Osteoblast (primary cell): Measurements from ENCODE around the gene C12orf56. TPM values are rescaled to one million over a fixed set of nuclear protein-coding genes. Genes with fewer than 3 reads are reported as not detected.

Experiments
- DNase-seq: peaks from one replicate; pipeline ENCODE4 v3.0.0; 2011; ENCODE audit warnings: low spot score, mixed read lengths; ENCODE audit not compliant: insufficient read length; ENCODE audit errors: missing footprints
- H2AFZ ChIP-seq: 2 replicates; pipeline ENCODE4 v1.6.0; 2011; ENCODE audit warnings: mild to moderate bottlenecking, low read length
- H3K27ac ChIP-seq: 2 replicates; pipeline ENCODE4 v1.5.1; 2011; ENCODE audit warnings: mild to moderate bottlenecking, low read depth, low read length, moderate library complexity
- H3K27me3 ChIP-seq: 2 replicates; pipeline ENCODE4 v1.6.0; 2012; ENCODE audit warnings: mild to moderate bottlenecking, control low read depth, inconsistent platforms, low read length, moderate library complexity; ENCODE audit not compliant: insufficient read depth
- H3K36me3 ChIP-seq: 2 replicates; pipeline ENCODE4 v1.5.1; 2011; ENCODE audit warnings: mild to moderate bottlenecking, low read length, control low read depth, moderate library complexity; ENCODE audit not compliant: insufficient read depth
- H3K4me1 ChIP-seq: 2 replicates; pipeline ENCODE4 v1.5.1; 2011; ENCODE audit warnings: mild to moderate bottlenecking, low read length, control low read depth, moderate library complexity; ENCODE audit not compliant: insufficient read depth
- H3K4me2 ChIP-seq: 2 replicates; pipeline ENCODE4 v1.6.0; 2011; ENCODE audit warnings: mild to moderate bottlenecking, low read length; ENCODE audit not compliant: insufficient read depth
- H3K4me3 ChIP-seq: fragments of 200-600 bp; sonication (generic); 3 replicates; pipeline ENCODE4 v1.5.1; 2012; ENCODE audit warnings: mild to moderate bottlenecking, low read length, inconsistent platforms; ENCODE audit not compliant: insufficient read depth
- H3K79me2 ChIP-seq: 2 replicates; pipeline ENCODE4 v1.6.0; 2012; ENCODE audit warnings: mild to moderate bottlenecking, low read length, control low read depth, inconsistent platforms; ENCODE audit not compliant: insufficient read depth
- H3K9me3 ChIP-seq: 2 replicates; pipeline ENCODE4 v1.5.1; 2011; ENCODE audit warnings: low read depth, low read length, control low read depth
- H4K20me1 ChIP-seq: 2 replicates; pipeline ENCODE4 v1.6.0; 2012; ENCODE audit warnings: mild to moderate bottlenecking, low read length, control low read depth; ENCODE audit not compliant: insufficient read depth
- total RNA-seq: library from RNA; depleted of rRNA; stranded (reverse); fragments of >200 nt; gene quantifications from 2 replicates; pipeline ENCODE4 v1.2.3, GENCODE V29; 2012
- TF ChIP-seq, protein P1 (sequence below): IDR thresholded peaks from 2 replicates; pipeline ENCODE4 v1.5.1; 2011; ENCODE audit warnings: mild to moderate bottlenecking, low read depth, low read length, moderate library complexity; ENCODE audit errors: extremely low read depth

The C12orf56 gene
- total RNA-seq, 1 donor: 0.36 TPM

DNA sequence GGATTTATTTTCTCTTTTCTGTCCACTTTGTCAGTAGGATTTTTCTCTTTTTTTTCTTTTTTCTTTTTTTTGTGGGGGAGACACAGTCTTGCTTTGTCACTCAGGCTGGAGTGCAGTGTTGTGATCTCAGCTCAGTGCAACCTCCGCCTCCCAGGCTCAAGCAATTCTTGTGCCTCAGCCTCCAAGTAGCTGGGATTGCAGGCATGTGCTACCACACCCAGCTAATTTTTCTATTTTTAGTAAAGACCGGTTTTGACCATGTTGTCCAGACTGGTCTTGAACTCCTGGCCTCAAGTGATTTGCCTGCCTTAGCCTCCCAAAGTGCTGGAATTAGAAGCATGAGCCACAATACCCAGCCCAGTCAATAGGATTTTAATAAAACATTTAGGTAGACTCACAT is 40.3 kb upstream of the C12orf56 start:
- Histone ChIP-seq H4K20me1 (no peaks in the 10 kb centered on the region), H3K36me3 (peaks cover 92% of the 10 kb centered on the region), H2AFZ (no peak overlapping the region), H3K4me2 (no peak overlapping the region), H3K27me3 (no peaks in the 10 kb centered on the region), H3K4me1 (no peaks in the 10 kb centered on the region), H3K79me2 (peaks cover 6% of the 10 kb centered on the region), H3K4me3 (no peak overlapping the region), H3K9me3 (no peaks in the 10 kb centered on the region), H3K27ac (no peak overlapping the region)
- DNase-seq: no peak
- TF ChIP-seq, protein P1, sequence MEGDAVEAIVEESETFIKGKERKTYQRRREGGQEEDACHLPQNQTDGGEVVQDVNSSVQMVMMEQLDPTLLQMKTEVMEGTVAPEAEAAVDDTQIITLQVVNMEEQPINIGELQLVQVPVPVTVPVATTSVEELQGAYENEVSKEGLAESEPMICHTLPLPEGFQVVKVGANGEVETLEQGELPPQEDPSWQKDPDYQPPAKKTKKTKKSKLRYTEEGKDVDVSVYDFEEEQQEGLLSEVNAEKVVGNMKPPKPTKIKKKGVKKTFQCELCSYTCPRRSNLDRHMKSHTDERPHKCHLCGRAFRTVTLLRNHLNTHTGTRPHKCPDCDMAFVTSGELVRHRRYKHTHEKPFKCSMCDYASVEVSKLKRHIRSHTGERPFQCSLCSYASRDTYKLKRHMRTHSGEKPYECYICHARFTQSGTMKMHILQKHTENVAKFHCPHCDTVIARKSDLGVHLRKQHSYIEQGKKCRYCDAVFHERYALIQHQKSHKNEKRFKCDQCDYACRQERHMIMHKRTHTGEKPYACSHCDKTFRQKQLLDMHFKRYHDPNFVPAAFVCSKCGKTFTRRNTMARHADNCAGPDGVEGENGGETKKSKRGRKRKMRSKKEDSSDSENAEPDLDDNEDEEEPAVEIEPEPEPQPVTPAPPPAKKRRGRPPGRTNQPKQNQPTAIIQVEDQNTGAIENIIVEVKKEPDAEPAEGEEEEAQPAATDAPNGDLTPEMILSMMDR: no peak

DNA sequence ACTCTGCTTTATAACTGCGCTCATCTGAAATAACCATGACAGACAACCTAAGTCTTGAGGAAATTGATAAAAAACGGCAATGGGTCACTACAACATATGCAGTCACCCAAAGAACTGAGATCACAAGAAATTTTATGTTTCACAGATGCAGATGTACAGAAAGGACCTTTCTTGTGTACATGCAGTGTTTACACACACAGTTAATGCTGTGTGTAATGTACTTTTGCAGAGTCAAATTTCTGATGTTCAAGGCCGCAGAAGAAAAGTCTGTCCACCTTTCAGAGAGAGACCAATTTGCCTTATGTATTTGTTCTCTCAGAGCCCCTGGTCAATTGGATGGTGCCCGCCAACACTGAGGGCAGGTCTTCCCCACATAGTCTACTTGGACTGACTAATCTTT is 38.4 kb upstream of the C12orf56 start:
- peaks cover 5% of the 10 kb centered on the region for H3K79me2 ChIP-seq
- TF ChIP-seq, protein P1: no peak
- no peaks in the 10 kb centered on the region for H3K9me3 ChIP-seq
- peaks cover 94% of the 10 kb centered on the region for H3K36me3 ChIP-seq
- H3K4me3 ChIP-seq: no peak overlapping the region
- H3K27ac ChIP-seq: no peak overlapping the region
- DNase-seq: no peak
- H3K27me3 ChIP-seq: no peaks in the 10 kb centered on the region
- H2AFZ ChIP-seq: no peak overlapping the region
- H3K4me2 ChIP-seq: no peak overlapping the region
- H4K20me1 ChIP-seq: no peaks in the 10 kb centered on the region
- no peaks in the 10 kb centered on the region for H3K4me1 ChIP-seq

DNA sequence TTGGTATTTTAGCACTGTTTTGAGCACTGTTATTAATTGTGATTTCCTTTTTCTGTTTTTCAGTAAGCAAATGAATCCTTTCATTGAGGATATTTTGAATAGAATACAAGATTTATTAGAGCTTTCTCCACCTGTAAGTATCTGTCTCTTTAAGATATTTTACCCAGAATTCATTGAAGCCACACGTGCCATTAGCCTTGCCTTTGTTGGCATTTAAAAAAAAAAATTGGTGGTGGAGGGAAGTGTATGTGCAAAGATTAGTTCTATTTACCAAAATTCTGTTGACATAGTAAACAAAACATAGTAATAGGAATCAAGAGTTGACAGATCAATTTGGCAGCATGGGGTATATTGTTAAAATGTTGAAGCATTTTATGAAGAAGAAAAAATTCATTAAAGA is 37.4 kb upstream of the C12orf56 start:
- Histone ChIP-seq H3K27ac (no peak overlapping the region), H3K4me1 (no peaks in the 10 kb centered on the region), H3K4me3 (no peak overlapping the region), H4K20me1 (no peaks in the 10 kb centered on the region), H3K27me3 (no peaks in the 10 kb centered on the region), H3K79me2 (peaks cover 4% of the 10 kb centered on the region), H3K4me2 (no peak overlapping the region), H3K36me3 (peaks cover 94% of the 10 kb centered on the region), H3K9me3 (no peaks in the 10 kb centered on the region), H2AFZ (no peak overlapping the region)
- DNase-seq: no peak
- TF ChIP-seq, protein P1: no peak

DNA sequence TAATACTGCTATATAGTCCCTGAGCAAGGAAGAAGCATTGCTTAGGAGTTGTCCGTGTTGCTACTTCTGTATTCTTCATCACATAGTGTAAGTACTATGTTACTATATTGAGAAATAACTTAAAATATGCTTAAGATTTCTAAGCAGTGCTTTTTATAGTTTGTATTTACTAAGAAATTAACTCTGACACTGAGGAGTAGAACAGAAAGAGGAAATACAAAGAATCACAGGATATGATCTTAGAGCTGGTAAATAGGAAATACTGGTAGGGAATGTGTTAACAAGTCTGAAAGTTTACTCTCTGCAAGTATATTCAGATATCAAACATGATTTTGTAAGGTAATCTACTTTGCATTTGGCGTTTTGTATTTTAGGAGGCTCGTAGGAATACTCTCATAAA is 29.1 kb upstream of the C12orf56 start:
- Histone ChIP-seq H3K79me2 (peaks cover 4% of the 10 kb centered on the region), H3K4me1 (no peaks in the 10 kb centered on the region), H2AFZ (no peak overlapping the region), H4K20me1 (no peaks in the 10 kb centered on the region), H3K36me3 (peaks cover 98% of the 10 kb centered on the region), H3K4me3 (no peak overlapping the region), H3K27me3 (no peaks in the 10 kb centered on the region), H3K4me2 (no peak overlapping the region), H3K9me3 (no peaks in the 10 kb centered on the region), H3K27ac (no peak overlapping the region)
- no peak for DNase-seq
- TF ChIP-seq, protein P1: no peak
